ENCODE measurements around the gene ACVR1B.

The ACVR1B gene

GRCh38 chr12:51943346-51943745, 8.2 kb upstream of the ACVR1B start:
- Histone ChIP-seq H3K9me3 (ENCODE audit: control insufficient read depth, low read length) (no peaks in the 10 kb centered on the region), H3K4me1 (ENCODE audit: control insufficient read depth, insufficient read depth, low read length) (no peaks in the 10 kb centered on the region), H3K27ac (ENCODE audit: insufficient read depth, low read depth, low read length, poor library complexity, severe bottlenecking) (no peak overlapping the region), H3K36me3 (ENCODE audit: control insufficient read depth, insufficient read depth, low read length) (no peaks in the 10 kb centered on the region), H3K4me3 (ENCODE audit: insufficient read depth, low read depth, low read length) (no peak overlapping the region), H3K27me3 (ENCODE audit: control insufficient read depth, insufficient read depth, low read length, poor library complexity, severe bottlenecking) (peaks cover 8% of the 10 kb centered on the region)
- WGBS, 2 experiments: 95 to 96% methylated on average over 2 of the region's 2 CpGs

GRCh38 chr12:51944608-51945233, 6.8 kb upstream of the ACVR1B start:
- no peaks in the 10 kb centered on the region for H3K4me1 ChIP-seq (ENCODE audit: control insufficient read depth, insufficient read depth, low read length)
- H3K36me3 ChIP-seq (ENCODE audit: control insufficient read depth, insufficient read depth, low read length): no peaks in the 10 kb centered on the region
- H3K9me3 ChIP-seq (ENCODE audit: control insufficient read depth, low read length): no peaks in the 10 kb centered on the region
- H3K27ac ChIP-seq (ENCODE audit: insufficient read depth, low read depth, low read length, poor library complexity, severe bottlenecking): no peak overlapping the region
- peaks cover 18% of the 10 kb centered on the region for H3K27me3 ChIP-seq (ENCODE audit: control insufficient read depth, insufficient read depth, low read length, poor library complexity, severe bottlenecking)
- 93 to 100% methylated on average over 1 of the region's 1 CpG for WGBS, 2 experiments
- no peak overlapping the region for H3K4me3 ChIP-seq (ENCODE audit: insufficient read depth, low read depth, low read length)

GRCh38 chr12:51947246-51947996, 4.1 kb upstream of the ACVR1B start:
- H3K27me3 ChIP-seq (ENCODE audit: control insufficient read depth, insufficient read depth, low read length, poor library complexity, severe bottlenecking): peaks cover 33% of the 10 kb centered on the region
- H3K4me1 ChIP-seq (ENCODE audit: control insufficient read depth, insufficient read depth, low read length): no peaks in the 10 kb centered on the region
- H3K27ac ChIP-seq (ENCODE audit: insufficient read depth, low read depth, low read length, poor library complexity, severe bottlenecking): no peak overlapping the region
- H3K36me3 ChIP-seq (ENCODE audit: control insufficient read depth, insufficient read depth, low read length): no peaks in the 10 kb centered on the region
- no peaks in the 10 kb centered on the region for H3K9me3 ChIP-seq (ENCODE audit: control insufficient read depth, low read length)
- 92 to 93% methylated on average over 8 of the region's 8 CpGs for WGBS, 2 experiments
- no peak overlapping the region for H3K4me3 ChIP-seq (ENCODE audit: insufficient read depth, low read depth, low read length)

GRCh38 chr12:51948066-51948465, 3.4 kb upstream of the ACVR1B start:
- Histone ChIP-seq H3K36me3 (ENCODE audit: control insufficient read depth, insufficient read depth, low read length) (no peaks in the 10 kb centered on the region), H3K27me3 (ENCODE audit: control insufficient read depth, insufficient read depth, low read length, poor library complexity, severe bottlenecking) (peaks cover 33% of the 10 kb centered on the region), H3K27ac (ENCODE audit: insufficient read depth, low read depth, low read length, poor library complexity, severe bottlenecking) (no peak overlapping the region), H3K4me3 (ENCODE audit: insufficient read depth, low read depth, low read length) (no peak overlapping the region), H3K4me1 (ENCODE audit: control insufficient read depth, insufficient read depth, low read length) (peaks cover 2% of the 10 kb centered on the region), H3K9me3 (ENCODE audit: control insufficient read depth, low read length) (no peaks in the 10 kb centered on the region)
- 95% methylated on average over 6 of the region's 6 CpGs for WGBS, 2 experiments

GRCh38 chr12:51949342-51950030, 2.0 kb upstream of the ACVR1B start:
- Histone ChIP-seq H3K9me3 (ENCODE audit: control insufficient read depth, low read length) (no peaks in the 10 kb centered on the region), H3K36me3 (ENCODE audit: control insufficient read depth, insufficient read depth, low read length) (no peaks in the 10 kb centered on the region), H3K27me3 (ENCODE audit: control insufficient read depth, insufficient read depth, low read length, poor library complexity, severe bottlenecking) (peaks cover 33% of the 10 kb centered on the region), H3K4me1 (ENCODE audit: control insufficient read depth, insufficient read depth, low read length) (peaks cover 5% of the 10 kb centered on the region), H3K4me3 (ENCODE audit: insufficient read depth, low read depth, low read length) (no peak overlapping the region), H3K27ac (ENCODE audit: insufficient read depth, low read depth, low read length, poor library complexity, severe bottlenecking) (no peak overlapping the region)
- 82 to 85% methylated on average over 6 of the region's 6 CpGs for WGBS, 2 experiments

GRCh38 chr12:51950682-51951198, 759 bp upstream of the ACVR1B start:
- Histone ChIP-seq H3K27ac (ENCODE audit: insufficient read depth, low read depth, low read length, poor library complexity, severe bottlenecking) (no peak overlapping the region), H3K4me3 (ENCODE audit: insufficient read depth, low read depth, low read length) (peak overlapping the region; percentile 45), H3K36me3 (ENCODE audit: control insufficient read depth, insufficient read depth, low read length) (no peaks in the 10 kb centered on the region), H3K9me3 (ENCODE audit: control insufficient read depth, low read length) (no peaks in the 10 kb centered on the region), H3K27me3 (ENCODE audit: control insufficient read depth, insufficient read depth, low read length, poor library complexity, severe bottlenecking) (peaks cover 33% of the 10 kb centered on the region), H3K4me1 (ENCODE audit: control insufficient read depth, insufficient read depth, low read length) (peaks cover 5% of the 10 kb centered on the region)
- whole genome bisulfite sequencing, 2 experiments: 2 to 3% methylated on average over 5 of the region's 5 CpGs

- H3K36me3 ChIP-seq (ENCODE audit: control insufficient read depth, insufficient read depth, low read length): no peaks in the 10 kb centered on the region
- peaks cover 33% of the 10 kb centered on the region for H3K27me3 ChIP-seq (ENCODE audit: control insufficient read depth, insufficient read depth, low read length, poor library complexity, severe bottlenecking)
- no peaks in the 10 kb centered on the region for H3K9me3 ChIP-seq (ENCODE audit: control insufficient read depth, low read length)
- H3K4me1 ChIP-seq (ENCODE audit: control insufficient read depth, insufficient read depth, low read length): peaks cover 5% of the 10 kb centered on the region
- H3K4me3 ChIP-seq (ENCODE audit: insufficient read depth, low read depth, low read length): peak overlapping the region; percentile 90
- 0 to 1% methylated on average over 48 to 50 of the region's 50 CpGs for WGBS, 2 experiments
- peak overlapping the region; percentile 73 for H3K27ac ChIP-seq (ENCODE audit: insufficient read depth, low read depth, low read length, poor library complexity, severe bottlenecking)
Measured at GRCh38 chr12:51951843-51952722, 584 bp downstream of the ACVR1B start.

GRCh38 chr12:51953089-51953488, 1.6 kb downstream of the ACVR1B start:
- Histone ChIP-seq H3K27me3 (ENCODE audit: control insufficient read depth, insufficient read depth, low read length, poor library complexity, severe bottlenecking) (peaks cover 27% of the 10 kb centered on the region), H3K9me3 (ENCODE audit: control insufficient read depth, low read length) (no peaks in the 10 kb centered on the region), H3K4me3 (ENCODE audit: insufficient read depth, low read depth, low read length) (peak overlapping the region; percentile 90), H3K4me1 (ENCODE audit: control insufficient read depth, insufficient read depth, low read length) (peaks cover 5% of the 10 kb centered on the region), H3K27ac (ENCODE audit: insufficient read depth, low read depth, low read length, poor library complexity, severe bottlenecking) (no peak overlapping the region), H3K36me3 (ENCODE audit: control insufficient read depth, insufficient read depth, low read length) (no peaks in the 10 kb centered on the region)
- 67 to 73% methylated on average over 8 of the region's 8 CpGs for WGBS, 2 experiments

- Histone ChIP-seq H3K27ac (ENCODE audit: insufficient read depth, low read depth, low read length, poor library complexity, severe bottlenecking) (no peak overlapping the region), H3K4me3 (ENCODE audit: insufficient read depth, low read depth, low read length) (no peak overlapping the region)
Measured at GRCh38 chr12:51953864-51954263, 2.4 kb downstream of the ACVR1B start.

More at GRCh38 chr12:51953864-51954263, 2.4 kb downstream of the ACVR1B start:
- Histone ChIP-seq H3K4me1 (ENCODE audit: control insufficient read depth, insufficient read depth, low read length) (peaks cover 5% of the 10 kb centered on the region), H3K27me3 (ENCODE audit: control insufficient read depth, insufficient read depth, low read length, poor library complexity, severe bottlenecking) (peaks cover 23% of the 10 kb centered on the region), H3K9me3 (ENCODE audit: control insufficient read depth, low read length) (no peaks in the 10 kb centered on the region), H3K36me3 (ENCODE audit: control insufficient read depth, insufficient read depth, low read length) (no peaks in the 10 kb centered on the region)
- 73 to 83% methylated on average over 4 of the region's 4 CpGs for WGBS, 2 experiments
